Astrocyte of the spinal cord (primary cell): ENCODE measurements around the gene TUBA4A.

Experiments
- DNase-seq: peaks from one replicate; pipeline ENCODE4 v3.0.0; 2011; ENCODE audit warnings: low read depth, low spot score
- H3K4me3 ChIP-seq: 2 replicates; pipeline ENCODE4 v1.5.1; 2011; ENCODE audit warnings: low read depth, mild to moderate bottlenecking, low read length, moderate library complexity
- CTCF ChIP-seq: IDR thresholded peaks from 2 replicates; pipeline ENCODE4 v1.5.1; 2012; ENCODE audit warnings: low read depth, mild to moderate bottlenecking, low read length, inconsistent platforms
- in situ Hi-C: cut with HindIII; loops from 2 replicates; pipeline ENCODE4 v1.10.0; 2017; ENCODE audit warnings: low sequenced_read_pairs

Gene TUBA4A

GRCh38 chr2:219248845-219249202, 4.9 kb downstream of the TUBA4A start:
- in situ Hi-C loops: no loop called here
- DNase-seq: no peak
- no peak for TF ChIP-seq CTCF
- no peak overlapping the region for H3K4me3 ChIP-seq

GRCh38 chr2:219247678-219248642, 5.8 kb downstream of the TUBA4A start:
- in situ Hi-C loops: no loop called here
- DNase-seq: no peak
- no peak for TF ChIP-seq CTCF
- H3K4me3 ChIP-seq: no peak overlapping the region

GRCh38 chr2:219246559-219246958, 7.2 kb downstream of the TUBA4A start:
- no peak for DNase-seq
- H3K4me3 ChIP-seq: no peak overlapping the region

GRCh38 chr2:219245899-219246230, 7.9 kb downstream of the TUBA4A start:
- DNase-seq: no peak
- no peak for TF ChIP-seq CTCF
- in situ Hi-C loops: no loop called here
- peak overlapping the region; percentile 95 for H3K4me3 ChIP-seq

More at GRCh38 chr2:219246559-219246958, 7.2 kb downstream of the TUBA4A start:
- in situ Hi-C loops: no loop called here
- TF ChIP-seq CTCF: no peak

GRCh38 chr2:219245148-219245898, 8.4 kb downstream of the TUBA4A start, which contains the start of the genes GLB1L and STK16:
TSS of gene GLB1L (minus strand) at chr2:219245444. CDS start at chr2:219243573, 1,871 bp downstream.
TSS of gene STK16 (plus strand) at chr2:219245479. CDS start at chr2:219246000, 521 bp downstream.
- peak within 1 kb of the TSS; percentile 95 for H3K4me3 ChIP-seq
- in situ Hi-C loops: no loop called here
- TF ChIP-seq CTCF: no peak
- DNase-seq: peak; percentile 94

- DNase-seq: no peak
- in situ Hi-C loops: no loop called here
- no peak for TF ChIP-seq CTCF
- H3K4me3 ChIP-seq: peak overlapping the region; percentile 95
These were observed 8.9 kb downstream of the TUBA4A start for GRCh38 chr2:219244789-219245147.
